Measurements from ENCODE around the gene MYL10.

Gene MYL10

DNA sequence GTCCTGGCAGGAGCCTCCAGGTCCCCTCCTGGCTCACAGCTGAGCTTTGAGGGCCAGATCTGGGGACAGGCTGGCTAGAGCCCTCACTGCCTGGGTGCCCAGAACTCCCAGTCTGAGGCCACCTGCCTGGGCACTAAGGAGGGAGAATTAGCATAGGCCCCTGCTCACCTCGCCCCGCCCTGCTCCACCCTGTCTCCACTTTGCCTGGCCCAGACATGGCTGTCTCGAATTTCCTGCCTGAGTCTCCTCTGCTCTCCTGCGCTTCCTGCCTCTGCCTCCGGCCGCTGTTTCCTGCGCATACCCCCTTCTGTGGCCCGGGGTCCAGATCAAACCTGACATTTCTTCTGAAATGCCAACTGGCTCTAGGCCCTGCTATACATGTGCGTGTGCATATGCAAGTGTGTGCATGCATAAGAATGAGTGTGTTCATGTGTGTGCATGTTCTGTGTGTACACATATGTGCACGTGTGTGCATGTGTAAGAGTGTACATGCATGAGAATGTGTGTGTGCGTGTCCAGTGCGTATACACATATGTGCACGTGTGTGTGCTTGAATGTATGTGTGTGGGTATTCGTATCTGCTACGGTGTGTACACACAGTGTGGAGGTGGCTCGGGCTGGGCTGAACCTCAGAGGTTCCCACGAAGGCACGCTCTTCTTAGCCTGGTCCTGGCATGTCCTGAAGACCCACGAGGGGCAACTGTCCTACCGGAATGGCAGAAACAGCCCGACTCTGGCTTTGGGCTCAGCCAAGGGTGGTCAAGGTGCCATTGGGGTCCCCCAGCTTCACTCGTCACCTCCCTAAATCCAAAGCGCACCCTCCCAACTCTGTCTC lies 64.9 kb downstream of the MYL10 start:
- FAIRE-seq = no peak
